GM12878 (cell line): Measurements from ENCODE around the gene ELL. TPM values are rescaled to one million over a fixed set of nuclear protein-coding genes. Genes with fewer than 3 reads are reported as not detected.
A peak's percentile ranks its signal among the peaks of the same experiment; 100 is the strongest.

ENCODE experiments used
- ATAC-seq: fragments of 200-7000 bp; cut with Tn5 transposase; 3 replicates; pipeline ENCODE4 v1.9.1; 2020; ENCODE audit warnings: mild to moderate bottlenecking, moderate library complexity
- BruUV-seq: library from RNA; stranded (reverse); fragments of 400-500 nt; replicated peaks from 2 replicates; lab custom pipeline; 2021; lab: Mats Ljungman, UMichigan
- CTCF ChIA-PET: fragments of 300-600 bp; sonication (Branson Sonifier 250); formaldehyde crosslinking; extraction: SDS; loops from one replicate; lab custom pipeline; 2021; ENCODE audit warnings: inconsistent platforms; lab: Yijun Ruan, JAX
- POLR2A ChIA-PET: fragments of 350-600 bp; formaldehyde crosslinking; extraction: SDS; loops from one replicate; lab custom pipeline; 2021; ENCODE audit warnings: inconsistent platforms; lab: Charles Lee
- RAD21 ChIA-PET: fragments of 300-600 bp; sonication (Branson Sonifier 250); formaldehyde crosslinking; loops from one replicate; lab custom pipeline; 2023; ENCODE audit warnings: antibody characterized with exemption; ENCODE audit not compliant: unreplicated experiment; lab: Charles Lee
- SMC1A ChIA-PET: fragments of 300-600 bp; sonication (Branson Sonifier 250); formaldehyde crosslinking; loops from one replicate; lab custom pipeline; 2023; ENCODE audit not compliant: unreplicated experiment, uncharacterized antibody; lab: Charles Lee
- DNase-seq: peaks from one replicate; pipeline ENCODE4 v3.0.0-alpha.2; 2011; ENCODE audit warnings: low read depth, low spot score
- FAIRE-seq: peaks from 3 replicates; lab custom pipeline; 2011; peaks lifted over from hg19 to GRCh38; lab: Jason Lieb, UNC
- H2AFZ ChIP-seq: 2 replicates; pipeline ENCODE4 v1.6.0; 2011; ENCODE audit warnings: low read depth, low read length, control low read depth; ENCODE audit not compliant: control insufficient read depth
- H3K27ac ChIP-seq: 2 replicates; pipeline ENCODE4 v1.5.1; 2011; ENCODE audit warnings: control low read depth; ENCODE audit not compliant: control insufficient read depth, insufficient read depth
- H3K27me3 ChIP-seq, 2 experiments: replicated peaks in 1 of 2; 2 replicates each; pipeline versions ENCODE4 v1.6.0 to v1.6.1; 2011; ENCODE audit warnings: low read length in 1 of 2; ENCODE audit not compliant: control insufficient read depth in 2 of 2, insufficient read depth in 2 of 2
- H3K36me3 ChIP-seq, 2 experiments: 2 replicates each; pipeline ENCODE4 v1.5.1; 2011; ENCODE audit warnings: low read length in 1 of 2; ENCODE audit not compliant: control insufficient read depth in 2 of 2, insufficient read depth in 2 of 2
- H3K4me1 ChIP-seq: 2 replicates; pipeline ENCODE4 v1.6.1; 2011; ENCODE audit warnings: mild to moderate bottlenecking, low read length, moderate library complexity, mixed read lengths; ENCODE audit not compliant: control insufficient read depth, insufficient read depth
- H3K4me2 ChIP-seq: 2 replicates; pipeline ENCODE4 v1.6.0; 2011; ENCODE audit warnings: control low read depth; ENCODE audit not compliant: control insufficient read depth, insufficient read depth
- H3K4me3 ChIP-seq: fragments of 200-600 bp; sonication (generic); 2 replicates; pipeline ENCODE4 v1.5.1; 2016
- H3K79me2 ChIP-seq: 2 replicates; pipeline ENCODE4 v1.6.0; 2011; ENCODE audit warnings: low read length; ENCODE audit not compliant: control insufficient read depth, insufficient read depth
- H3K9ac ChIP-seq: 2 replicates; pipeline ENCODE4 v1.8.0; 2011; ENCODE audit warnings: low read length, control low read depth, mixed read lengths; ENCODE audit not compliant: control insufficient read depth, insufficient read depth
- H3K9me3 ChIP-seq: replicated peaks from 3 replicates; pipeline ENCODE4 v1.5.1; 2011; ENCODE audit warnings: mild to moderate bottlenecking, low read length; ENCODE audit not compliant: control insufficient read depth, insufficient read depth
- H4K20me1 ChIP-seq: 2 replicates; pipeline ENCODE4 v1.6.0; 2011; ENCODE audit not compliant: control insufficient read depth, insufficient read depth
- ASH2L ChIP-seq: fragments of 300-600, 200-600 bp; sonication (generic); IDR thresholded peaks from 2 replicates; pipeline ENCODE4 v1.6.1; 2017; ENCODE audit warnings: low read depth, mild to moderate bottlenecking, borderline replicate concordance
- CEBPB ChIP-seq, 2 experiments: fragments of 150-350 bp in 1 of 2; IDR thresholded peaks; 2 replicates each; pipeline ENCODE4 v1.6.1; 2012 to 2014; ENCODE audit warnings: low read depth in 2 of 2, low read length in 2 of 2, borderline replicate concordance in 1 of 2, inconsistent platforms in 1 of 2
- CREM ChIP-seq: IDR thresholded peaks from 2 replicates; pipeline ENCODE4 v1.6.1; 2014; ENCODE audit warnings: antibody characterized with exemption, low read depth
- EGR1 ChIP-seq, 2 experiments: IDR thresholded peaks; 1 replicate in 1 of 2; 2 replicates in 1 of 2; pipeline ENCODE4 v1.6.1; 2011 to 2012; ENCODE audit warnings: low read depth in 2 of 2, low read length in 2 of 2, borderline replicate concordance in 1 of 2, mild to moderate bottlenecking in 1 of 2, moderate library complexity in 1 of 2
- EP300 ChIP-seq, 2 experiments: fragments of 150-350 bp in 1 of 2; IDR thresholded peaks; 2 replicates each; pipeline ENCODE4 v1.6.1; 2011 to 2012; ENCODE audit warnings: low read depth in 2 of 2, low read length in 2 of 2, borderline replicate concordance in 1 of 2, improper control_type of control experiment in 1 of 2, inconsistent platforms in 1 of 2; ENCODE audit not compliant: control insufficient read depth in 1 of 2
- IKZF1 ChIP-seq: fragments of 450-650 bp; conservative IDR thresholded peaks from 2 replicates; pipeline ENCODE4 v1.6.1; 2017; ENCODE audit warnings: antibody characterized with exemption, mild to moderate bottlenecking
- IRF4 ChIP-seq: IDR thresholded peaks from 2 replicates; pipeline ENCODE4 v1.6.1; 2011; ENCODE audit warnings: low read depth, low read length
- KDM1A ChIP-seq: fragments of 200-600 bp; sonication (generic); IDR thresholded peaks from 2 replicates; pipeline ENCODE4 v1.6.1; 2016; ENCODE audit warnings: borderline replicate concordance
- NR2C2 ChIP-seq: IDR thresholded peaks from 2 replicates; pipeline ENCODE4 v1.6.1; 2011; ENCODE audit warnings: borderline replicate concordance, low read depth; ENCODE audit not compliant: control insufficient read depth, insufficient read length
- RAD51 ChIP-seq: fragments of 450-650 bp; IDR thresholded peaks from 2 replicates; pipeline ENCODE4 v1.6.1; 2016; ENCODE audit warnings: moderate library complexity, mild to moderate bottlenecking, inconsistent platforms
- STAT3 ChIP-seq: IDR thresholded peaks from 2 replicates; pipeline ENCODE4 v1.6.1; 2011; ENCODE audit warnings: low read depth, low read length, improper control_type of control experiment
- YY1 ChIP-seq: IDR thresholded peaks from 2 replicates; pipeline ENCODE4 v1.6.1; 2011; ENCODE audit warnings: low read depth, mild to moderate bottlenecking, low read length
- ZNF217 ChIP-seq: fragments of 450-650 bp; IDR thresholded peaks from 2 replicates; pipeline ENCODE4 v1.6.1; 2017; ENCODE audit warnings: antibody characterized with exemption, mild to moderate bottlenecking
- WGBS: methylation state at CpG from one replicate; pipeline ENCODE4 v1.1.6; 2016; ENCODE audit warnings: low lambda C conversion rate; ENCODE audit not compliant: insufficient replicate concordance, insufficient coverage; ENCODE audit errors: missing lambda C conversion rate; 5-methylcytosine and 5-hydroxymethylcytosine counted together
- in situ Hi-C: fragments of 300-500 bp; cut with MboI; formaldehyde crosslinking; loops from 9 replicates; pipeline ENCODE4 v1.14.3; 2018; ENCODE audit warnings: mixed read lengths
- intact Hi-C: fragments of 100-400 bp; cut with micrococcal nuclease; formaldehyde crosslinking; loops from one replicate; pipeline ENCODE4 v1.14.2; 2022; ENCODE audit not compliant: unreplicated experiment
- polyA plus RNA-seq, 11 experiments: library from polyadenylated mRNA; depleted of rRNA in 4 of 11; unstranded in 6 of 11; stranded (reverse) in 5 of 11; fragments of >200 nt; fragmentation: Nextera tagmentation in 4 of 11; fragmentation: Illumina TruSeq in 1 of 11; extraction: Ambion mirVana in 4 of 11; extraction: Trizol in 1 of 11; gene quantifications; 1 replicate in 1 of 11; 2 replicates in 10 of 11; pipeline versions ENCODE4 v1.2.1 to v1.2.3, GENCODE V29; 2011 to 2016; ENCODE audit warnings: inconsistent platforms in 2 of 11, missing spikeins in 2 of 11, low read depth in 1 of 11
- total RNA-seq, 4 experiments: library from RNA; depleted of rRNA in 3 of 4; stranded (reverse); fragments of >200 nt in 3 of 4; fragmentation: Illumina TruSeq in 1 of 4; extraction: Trizol in 1 of 4; gene quantifications; 2 replicates each; pipeline versions ENCODE4 v1.2.1 to v1.2.3, GENCODE V29; 2013 to 2021

Gene ELL
- total and polyA plus RNA-seq, 10 of the 15 experiments (the other 5 are each of a cell fraction or from before 2014, with no cell fraction given), result 0.91 to 25.0 (median 9.1) TPM

DNA sequence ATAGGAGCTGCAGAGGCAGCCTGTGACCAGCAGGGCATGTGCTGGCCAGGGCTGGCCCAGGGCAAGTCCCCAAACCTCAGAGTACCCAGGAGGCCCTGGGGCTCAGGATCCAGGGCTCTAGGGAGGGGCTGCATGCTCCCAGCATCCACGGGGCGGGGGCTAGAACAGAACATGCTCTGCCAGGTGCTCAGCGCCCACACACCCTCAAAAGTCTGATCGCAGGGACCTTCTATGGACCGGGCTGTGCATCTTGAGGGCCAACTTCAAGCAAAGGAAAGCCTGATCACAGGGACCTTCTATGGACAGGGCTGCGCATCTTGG is 33.5 kb downstream of the ELL start:
- H3K4me1 ChIP-seq, result no peaks in the 10 kb centered on the region; the same call in 1 of the 2 replicates
- whole genome bisulfite sequencing, result 94% methylated on average over 6 of the region's 6 CpGs
- FAIRE-seq (no peak), DNase-seq (no peak), ATAC-seq (peak; percentile 46; the same call in 2 of the 3 replicates)
- H3K27ac ChIP-seq, result no peak overlapping the region
- ChIA-PET RAD21 (no interaction called here), SMC1A (no interaction called here), POLR2A (no interaction called here), CTCF (interaction anchor here (0.7 to 1.2 kb wide), 3 partner anchors 31 to 358 kb away, joined by 3 read pairs; partner anchors contain the start of gene UBA52)
- in situ Hi-C loops, result no loop called here
- no peak overlapping the region for H2AFZ ChIP-seq
- no peak overlapping the region for H3K4me2 ChIP-seq
- no peaks in the 10 kb centered on the region for H3K9me3 ChIP-seq
- H3K79me2 ChIP-seq, result peaks cover 31% of the 10 kb centered on the region
- H4K20me1 ChIP-seq, result peaks cover 5% of the 10 kb centered on the region
- peaks cover 0 to 3% of the 10 kb centered on the region in 2 experiments; a peak in 2 of 4 replicates for H3K36me3 ChIP-seq
- intact Hi-C loops, result no loop called here
- TF ChIP-seq IKZF1 (no peak), ASH2L (no peak), EGR1 (IDR thresholded peaks at IDR 0.05; ENCODE audit: borderline replicate concordance in 1 of 2, low read depth in 2 of 2, low read length in 2 of 2) (no peak), CEBPB (IDR thresholded peaks at IDR 0.05; ENCODE audit: borderline replicate concordance in 1 of 2, low read depth in 2 of 2, low read length in 2 of 2) (no peak), STAT3 (no peak), KDM1A (no peak)
- no peak overlapping the region for H3K9ac ChIP-seq
- no TSS peak for BruUV-seq
- H3K4me3 ChIP-seq, result no peak overlapping the region
- no peaks in the 10 kb centered on the region for H3K27me3 ChIP-seq

DNA sequence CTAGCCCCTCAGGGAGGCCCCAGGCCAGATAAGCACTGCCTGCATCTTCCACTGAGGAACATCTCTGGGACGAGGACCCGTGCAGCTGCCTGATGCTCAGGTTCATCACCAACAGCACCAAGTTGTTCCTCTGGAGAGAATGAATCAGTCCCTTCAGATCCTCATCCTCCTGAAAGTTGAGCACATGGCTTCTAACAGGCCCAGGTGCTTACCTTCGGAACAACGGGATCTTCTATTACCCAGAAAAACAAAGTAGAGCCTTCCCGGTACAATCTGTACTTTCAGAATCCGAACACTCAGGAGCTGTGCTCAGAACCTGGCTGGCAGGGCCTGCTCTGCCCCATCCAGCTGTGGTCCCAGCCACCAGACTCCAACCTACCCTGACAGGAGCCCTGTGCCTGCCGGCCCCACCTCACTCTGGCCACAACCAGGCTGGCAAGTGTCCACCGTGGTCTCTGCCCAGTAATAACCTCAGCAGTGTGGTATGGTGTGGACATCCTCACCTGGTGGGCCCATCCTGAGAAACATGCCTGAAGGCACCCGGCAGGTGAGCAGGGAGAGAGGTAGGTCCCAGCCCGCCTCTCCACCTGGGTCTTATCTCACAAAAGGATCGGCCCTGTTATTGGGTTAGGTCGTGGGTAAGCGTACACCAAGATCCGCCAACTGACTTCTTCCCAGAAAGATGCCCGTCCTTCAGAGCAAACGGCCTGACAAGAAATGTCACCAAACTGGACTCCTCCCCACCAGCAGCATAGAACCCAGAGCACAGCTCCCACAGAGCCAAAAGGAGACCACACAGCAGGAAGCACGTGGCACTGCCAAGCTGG is 34.1 kb downstream of the ELL start:
- Histone ChIP-seq H3K4me3 (no peak overlapping the region), H3K9me3 (no peaks in the 10 kb centered on the region), H3K79me2 (peaks cover 28% of the 10 kb centered on the region), H3K4me1 (no peaks in the 10 kb centered on the region; the same call in 1 of the 2 replicates), H2AFZ (no peak overlapping the region), H3K4me2 (no peak overlapping the region), H3K27me3 (no peaks in the 10 kb centered on the region), H4K20me1 (peaks cover 2% of the 10 kb centered on the region), H3K9ac (no peak overlapping the region), H3K36me3 (peaks cover 0 to 3% of the 10 kb centered on the region in 2 experiments; a peak in 2 of 4 replicates), H3K27ac (no peak overlapping the region)
- ATAC-seq (no peak), DNase-seq (no peak), FAIRE-seq (no peak)
- TF ChIP-seq EP300 (IDR thresholded peaks at IDR 0.05; ENCODE audit: borderline replicate concordance in 1 of 2, control insufficient read depth in 1 of 2, low read depth in 2 of 2, low read length in 2 of 2), result no peak
- TF ChIP-seq NR2C2, result no peak
- no peak for TF ChIP-seq YY1
- TF ChIP-seq ZNF217, result no peak
- TF ChIP-seq CREM, result no peak
- TF ChIP-seq IRF4, result no peak
- TF ChIP-seq RAD51, result no peak
- CTCF ChIA-PET, result interaction anchor here (0.7 to 1.2 kb wide), 3 partner anchors 32 to 359 kb away, joined by 3 read pairs; partner anchors contain the start of gene UBA52
- RAD21 ChIA-PET, result no interaction called here
- POLR2A ChIA-PET, result no interaction called here
- in situ Hi-C loops (no loop called here), intact Hi-C loops (no loop called here)
- 88% methylated on average over 16 of the region's 17 CpGs for WGBS
- SMC1A ChIA-PET, result no interaction called here
- no TSS peak for BruUV-seq
